Endothelial cell of umbilical vein (primary cell): ENCODE measurements around the gene LIN7B. TPM values are rescaled to one million over a fixed set of nuclear protein-coding genes. Genes with fewer than 3 reads are reported as not detected.
"Not testable (repeated sequence)": the region's sequence is repeated elsewhere in the genome, so short reads cannot be mapped to it uniquely, and the experiment has no call there.

Source experiments
- BruUV-seq: library from RNA; stranded (reverse); fragments of 400-500 nt; replicated peaks from 2 replicates; lab custom pipeline; 2021; lab: Mats Ljungman, UMichigan
- CTCF ChIA-PET: fragments of 300-600, 350-600 bp; sonication (Branson Sonifier 250); formaldehyde crosslinking; loops from one replicate; lab custom pipeline; 2021; ENCODE audit warnings: antibody characterized with exemption, inconsistent platforms; lab: Charles Lee
- POLR2A ChIA-PET: fragments of 300-600, 350-600 bp; sonication (Branson Sonifier 250); formaldehyde crosslinking; loops from one replicate; lab custom pipeline; 2021; ENCODE audit warnings: antibody characterized with exemption, inconsistent platforms; lab: Charles Lee
- DNase-seq: peaks from one replicate; pipeline ENCODE4 v3.0.0-alpha.2; 2011; ENCODE audit warnings: low read depth, low spot score
- FAIRE-seq: peaks from 2 replicates; lab custom pipeline; 2011; peaks lifted over from hg19 to GRCh38; lab: Jason Lieb, UNC
- H2AFZ ChIP-seq: 2 replicates; pipeline ENCODE4 v1.6.0; 2012; ENCODE audit warnings: low read depth, low read length, control low read depth, inconsistent platforms
- H3K27ac ChIP-seq: 2 replicates; pipeline ENCODE4 v1.5.1; 2011; ENCODE audit warnings: low read depth, mild to moderate bottlenecking, control low read depth, low read length, moderate library complexity; ENCODE audit not compliant: insufficient read depth
- H3K27me3 ChIP-seq, 2 experiments: 2 replicates each; pipeline versions ENCODE4 v1.6.0 to v1.6.1; 2011; ENCODE audit warnings: low read length in 2 of 2, mixed read lengths in 1 of 2; ENCODE audit not compliant: control insufficient read depth in 2 of 2, insufficient read depth in 2 of 2
- H3K36me3 ChIP-seq, 2 experiments: 2 replicates in 1 of 2; 3 replicates in 1 of 2; pipeline ENCODE4 v1.5.1; 2011; ENCODE audit warnings: low read length in 2 of 2, mild to moderate bottlenecking in 1 of 2, moderate library complexity in 1 of 2; ENCODE audit not compliant: control insufficient read depth in 2 of 2, insufficient read depth in 2 of 2; ENCODE audit errors: extremely low read depth in 1 of 2
- H3K4me1 ChIP-seq: 3 replicates; pipeline ENCODE4 v1.5.1; 2011; ENCODE audit warnings: mild to moderate bottlenecking, low read length; ENCODE audit not compliant: control insufficient read depth, insufficient read depth; ENCODE audit errors: extremely low read depth
- H3K4me2 ChIP-seq: 2 replicates; pipeline ENCODE4 v1.6.1; 2011; ENCODE audit warnings: low read length, control low read depth, mixed read lengths; ENCODE audit not compliant: insufficient read depth
- H3K4me3 ChIP-seq, 3 experiments: fragments of 200-600 bp in 1 of 3; sonication (generic), shearing (Covaris generic) in 1 of 3; replicated peaks in 1 of 3; 2 replicates each; pipeline ENCODE4 v1.5.1; 2011 to 2016; ENCODE audit warnings: control low read depth in 3 of 3, low read length in 3 of 3, mild to moderate bottlenecking in 2 of 3, inconsistent platforms in 1 of 3, low read depth in 1 of 3, moderate library complexity in 1 of 3; ENCODE audit not compliant: insufficient read depth in 1 of 3
- H3K79me2 ChIP-seq: 2 replicates; pipeline ENCODE4 v1.6.0; 2012; ENCODE audit warnings: low read length, inconsistent platforms; ENCODE audit not compliant: control insufficient read depth, insufficient read depth
- H3K9ac ChIP-seq: replicated peaks from 2 replicates; pipeline ENCODE3; 2011; ENCODE audit warnings: low read length, control low read depth; ENCODE audit not compliant: insufficient read depth; ENCODE audit errors: extremely low read depth
- H3K9me1 ChIP-seq: replicated peaks from 3 replicates; pipeline ENCODE4 v1.6.0; 2011; ENCODE audit warnings: mild to moderate bottlenecking, low read length; ENCODE audit not compliant: control insufficient read depth, insufficient read depth; ENCODE audit errors: extremely low read depth
- H3K9me3 ChIP-seq: replicated peaks from 2 replicates; pipeline ENCODE4 v1.5.1; 2012; ENCODE audit warnings: low read length, inconsistent platforms; ENCODE audit not compliant: control insufficient read depth, insufficient read depth
- H4K20me1 ChIP-seq: replicated peaks from 2 replicates; pipeline ENCODE3; 2011; ENCODE audit warnings: mild to moderate bottlenecking, low read length; ENCODE audit not compliant: control insufficient read depth, insufficient read depth; ENCODE audit errors: extremely low read depth
- CTCF ChIP-seq, 2 donors: IDR thresholded peaks; 1 replicate in 1 of 2; 2 replicates in 1 of 2; pipeline ENCODE4 v1.5.1; 2011; ENCODE audit warnings: low read length in 2 of 2, mild to moderate bottlenecking in 2 of 2, moderate library complexity in 2 of 2, control low read depth in 1 of 2, inconsistent platforms in 1 of 2, low read depth in 1 of 2; ENCODE audit not compliant: insufficient read depth in 1 of 2; ENCODE audit errors: extremely low read depth in 1 of 2
- EZH2 ChIP-seq: IDR thresholded peaks from 2 replicates; pipeline ENCODE4 v1.6.1; 2012; ENCODE audit warnings: borderline replicate concordance, low read depth, mild to moderate bottlenecking, moderate library complexity, low read length, inconsistent platforms; ENCODE audit not compliant: severe bottlenecking
- FOS ChIP-seq: IDR thresholded peaks from 2 replicates; pipeline ENCODE4 v1.6.1; 2011; ENCODE audit warnings: mild to moderate bottlenecking, low read length, moderate library complexity, borderline replicate concordance; ENCODE audit not compliant: insufficient read depth
- GATA2 ChIP-seq: IDR thresholded peaks from 2 replicates; pipeline ENCODE4 v1.7.0; 2011; ENCODE audit warnings: low read depth, mild to moderate bottlenecking, moderate library complexity, mixed read lengths, low read length; ENCODE audit not compliant: insufficient read length, insufficient read depth
- JUN ChIP-seq: IDR thresholded peaks from 2 replicates; pipeline ENCODE4 v1.6.1; 2011; ENCODE audit warnings: borderline replicate concordance, low read depth; ENCODE audit not compliant: insufficient read length, insufficient read depth
- MYC ChIP-seq: IDR thresholded peaks from one replicate; pipeline ENCODE4 v1.6.1; 2011; ENCODE audit warnings: mild to moderate bottlenecking, low read depth, low read length
- POLR2A ChIP-seq: IDR thresholded peaks from 2 replicates; pipeline ENCODE4 v1.6.1; 2012; ENCODE audit warnings: low read depth, mild to moderate bottlenecking, control low read depth, low read length
- POLR2AphosphoS5 ChIP-seq: IDR thresholded peaks from 2 replicates; pipeline ENCODE4 v1.6.1; 2012; ENCODE audit warnings: low read depth, mild to moderate bottlenecking, control low read depth, low read length, moderate library complexity; ENCODE audit not compliant: insufficient read depth
- dilution Hi-C: fragments of 300-500 bp; cut with MboI; formaldehyde crosslinking; loops from one replicate; pipeline ENCODE4 v1.15.0; 2019; ENCODE audit warnings: low sequenced_read_pairs; ENCODE audit not compliant: extremely low pct_ligation_motif_present
- intact Hi-C: fragments of 100-400 bp; cut with micrococcal nuclease; formaldehyde crosslinking; loops from one replicate; pipeline ENCODE4 v1.10.0; 2022
- polyA plus RNA-seq, 4 experiments: library from polyadenylated mRNA; depleted of rRNA in 3 of 4; stranded (reverse) in 3 of 4; unstranded in 1 of 4; fragments of >200 nt; gene quantifications; 2 replicates each; pipeline versions ENCODE4 v1.2.1 to v1.2.3, GENCODE V29; 2011 to 2012; ENCODE audit warnings: missing spikeins in 1 of 4
- total RNA-seq: library from RNA; stranded (reverse); gene quantifications from 2 replicates; pipeline ENCODE4 v1.2.3, GENCODE V29; 2021
- TF ChIP-seq, protein P1 (sequence below): IDR thresholded peaks from 2 replicates; pipeline ENCODE4 v1.6.1; 2011; ENCODE audit not compliant: insufficient read depth, insufficient read length

The LIN7B gene
- total and polyA plus RNA-seq, 2 donors (not counting 3 experiments of a cell fraction or from before 2014, with no cell fraction given): 2.2 to 4.2 TPM

GRCh38 chr19:49126575-49126974 is 12.4 kb downstream of the LIN7B start:
- no TSS peak for BruUV-seq
- no peak overlapping the region for H3K9ac ChIP-seq
- POLR2A ChIA-PET: no interaction called here
- dilution Hi-C loops: no loop called here
- H4K20me1 ChIP-seq: no peaks in the 10 kb centered on the region
- no peak overlapping the region for H3K4me2 ChIP-seq
- no peak overlapping the region for H3K27ac ChIP-seq
- H3K36me3 ChIP-seq: no peaks in the 10 kb centered on the region
- no peaks in the 10 kb centered on the region for H3K9me3 ChIP-seq
- CTCF ChIA-PET: interaction anchor here (1.9 to 2.0 kb wide), 2 partner anchors 29 to 72 kb away, joined by 14 to 15 read pairs; no protein-coding TSS in a partner anchor
- H3K4me3 ChIP-seq: no peak overlapping the region
- FAIRE-seq (no peak), DNase-seq (no peak)
- no peaks in the 10 kb centered on the region for H3K79me2 ChIP-seq
- H3K4me1 ChIP-seq: no peaks in the 10 kb centered on the region
- intact Hi-C loops: loop anchor here (5.0 kb wide), 1 partner anchor 39 kb away; the partner anchor contains the start of gene SNRNP70
- H2AFZ ChIP-seq: no peak overlapping the region
- H3K9me1 ChIP-seq: no peaks in the 10 kb centered on the region
- peaks cover 0 to 2% of the 10 kb centered on the region in 2 experiments for H3K27me3 ChIP-seq
- TF ChIP-seq EZH2: no peak
- no peak for TF ChIP-seq FOS
- TF ChIP-seq POLR2AphosphoS5: no peak
- no peak for TF ChIP-seq CTCF (IDR thresholded peaks at IDR 0.05; ENCODE audit: extremely low read depth in 1 of 2, insufficient read depth in 1 of 2, low read depth in 1 of 2, low read length in 2 of 2)
- TF ChIP-seq JUN: no peak
- no peak for TF ChIP-seq MYC
- TF ChIP-seq, protein P1, sequence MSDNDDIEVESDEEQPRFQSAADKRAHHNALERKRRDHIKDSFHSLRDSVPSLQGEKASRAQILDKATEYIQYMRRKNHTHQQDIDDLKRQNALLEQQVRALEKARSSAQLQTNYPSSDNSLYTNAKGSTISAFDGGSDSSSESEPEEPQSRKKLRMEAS: no peak
- TF ChIP-seq POLR2A: no peak
- no peak for TF ChIP-seq GATA2

- H3K4me2 ChIP-seq, dilution Hi-C loops, BruUV-seq, DNase-seq, H3K36me3 ChIP-seq, H3K9ac ChIP-seq, H3K4me1 ChIP-seq, H3K9me1 ChIP-seq, H4K20me1 ChIP-seq, H3K27ac ChIP-seq, H3K4me3 ChIP-seq, H3K9me3 ChIP-seq, FAIRE-seq, H3K79me2 ChIP-seq, H2AFZ ChIP-seq, H3K27me3 ChIP-seq: not testable (repeated sequence)
- intact Hi-C loops: loop anchor here (5.0 kb wide), 1 partner anchor 40 kb away; the partner anchor contains the start of gene SNRNP70
- POLR2A ChIA-PET: interaction anchor here (0.6 to 0.7 kb wide), 4 partner anchors 13 to 326 kb away, joined by 3 to 7 read pairs (median 4); partner anchors contain the start of gene LIN7B
- CTCF ChIA-PET: interaction anchor here (0.7 to 2.0 kb wide), 14 partner anchors 9 to 134 kb away, joined by 3 to 15 read pairs (median 6); partner anchors contain the start of genes LIN7B and RUVBL2
Observed at GRCh38 chr19:49127225-49127624, 13.1 kb downstream of the LIN7B start.
